SU-DHL-6 (cell line): ENCODE measurements around the gene LRRC4C.

Source experiments
- EZH2phosphoT487 ChIP-seq: fragments of 200-600 bp; sonication (generic), shearing (Covaris generic); conservative IDR thresholded peaks from 2 replicates; pipeline ENCODE4 v1.6.1; 2018; ENCODE audit warnings: mild to moderate bottlenecking, antibody characterized with exemption, low read length, moderate library complexity, mixed read lengths
- TF ChIP-seq, protein P1 (sequence below): fragments of 200-600 bp; sonication (generic); IDR thresholded peaks from one replicate; pipeline ENCODE4 v1.5.1; 2017; ENCODE audit warnings: antibody characterized with exemption, mild to moderate bottlenecking, low read length, moderate library complexity; ENCODE audit not compliant: insufficient read depth, poor library complexity, severe bottlenecking

DNA sequence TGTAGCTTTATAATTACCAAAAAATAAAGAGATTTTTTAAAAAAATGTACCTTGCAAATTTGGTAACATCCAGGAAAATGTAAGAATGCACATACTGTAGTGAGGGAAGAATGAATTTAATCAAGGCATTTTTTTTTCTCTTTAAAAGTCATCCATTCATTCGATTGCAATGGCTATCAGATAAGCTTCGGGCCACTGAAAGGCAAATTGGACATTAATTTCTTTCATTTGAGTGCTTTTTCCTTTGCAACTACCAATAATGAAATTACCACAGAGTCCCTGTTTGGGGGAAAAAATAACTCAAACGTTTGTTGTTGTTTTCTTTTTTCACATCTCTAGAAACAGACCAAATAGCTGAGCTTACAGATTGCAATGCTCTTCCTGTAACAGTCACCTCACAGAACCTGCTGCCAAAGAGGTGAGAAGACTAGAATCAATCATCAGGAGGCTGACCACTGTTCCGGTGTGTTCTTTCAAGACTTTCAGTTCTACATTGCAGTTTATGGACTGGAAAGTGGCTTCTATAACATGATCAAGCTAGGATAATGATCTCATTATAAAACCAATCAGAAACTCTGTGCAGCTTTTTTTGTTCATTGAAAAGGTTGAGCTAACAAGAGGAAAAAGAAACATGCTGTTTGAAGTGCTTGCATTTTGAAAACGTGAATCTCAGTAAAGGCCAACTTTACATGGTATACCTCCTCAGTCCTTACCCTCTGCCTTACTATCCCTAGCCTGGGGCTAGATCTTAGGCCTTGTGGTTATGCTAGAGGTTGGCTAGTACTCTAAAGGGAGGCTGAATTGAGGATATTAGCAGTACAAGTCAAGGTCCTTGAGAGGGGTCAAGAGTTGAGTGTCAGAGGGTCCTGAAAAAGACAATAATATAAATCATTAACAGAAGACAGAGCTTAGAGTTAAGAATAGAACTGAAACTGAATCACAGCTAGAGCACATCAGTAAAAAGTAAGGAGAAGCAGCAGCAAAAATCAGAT lies 1276.1 kb downstream of the LRRC4C start:
- TF ChIP-seq, protein P1, sequence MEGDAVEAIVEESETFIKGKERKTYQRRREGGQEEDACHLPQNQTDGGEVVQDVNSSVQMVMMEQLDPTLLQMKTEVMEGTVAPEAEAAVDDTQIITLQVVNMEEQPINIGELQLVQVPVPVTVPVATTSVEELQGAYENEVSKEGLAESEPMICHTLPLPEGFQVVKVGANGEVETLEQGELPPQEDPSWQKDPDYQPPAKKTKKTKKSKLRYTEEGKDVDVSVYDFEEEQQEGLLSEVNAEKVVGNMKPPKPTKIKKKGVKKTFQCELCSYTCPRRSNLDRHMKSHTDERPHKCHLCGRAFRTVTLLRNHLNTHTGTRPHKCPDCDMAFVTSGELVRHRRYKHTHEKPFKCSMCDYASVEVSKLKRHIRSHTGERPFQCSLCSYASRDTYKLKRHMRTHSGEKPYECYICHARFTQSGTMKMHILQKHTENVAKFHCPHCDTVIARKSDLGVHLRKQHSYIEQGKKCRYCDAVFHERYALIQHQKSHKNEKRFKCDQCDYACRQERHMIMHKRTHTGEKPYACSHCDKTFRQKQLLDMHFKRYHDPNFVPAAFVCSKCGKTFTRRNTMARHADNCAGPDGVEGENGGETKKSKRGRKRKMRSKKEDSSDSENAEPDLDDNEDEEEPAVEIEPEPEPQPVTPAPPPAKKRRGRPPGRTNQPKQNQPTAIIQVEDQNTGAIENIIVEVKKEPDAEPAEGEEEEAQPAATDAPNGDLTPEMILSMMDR: no peak
- no peak for TF ChIP-seq EZH2phosphoT487
